ENCODE data around the gene RASA4. TPM values are rescaled to one million over a fixed set of nuclear protein-coding genes. Genes with fewer than 3 reads are reported as not detected.
"Not testable (repeated sequence)": the region's sequence is repeated elsewhere in the genome, so short reads cannot be mapped to it uniquely, and the experiment has no call there.

RASA4 gene
- total RNA-seq, 1 experiment from 2014 or later = 7.1 TPM

DNA sequence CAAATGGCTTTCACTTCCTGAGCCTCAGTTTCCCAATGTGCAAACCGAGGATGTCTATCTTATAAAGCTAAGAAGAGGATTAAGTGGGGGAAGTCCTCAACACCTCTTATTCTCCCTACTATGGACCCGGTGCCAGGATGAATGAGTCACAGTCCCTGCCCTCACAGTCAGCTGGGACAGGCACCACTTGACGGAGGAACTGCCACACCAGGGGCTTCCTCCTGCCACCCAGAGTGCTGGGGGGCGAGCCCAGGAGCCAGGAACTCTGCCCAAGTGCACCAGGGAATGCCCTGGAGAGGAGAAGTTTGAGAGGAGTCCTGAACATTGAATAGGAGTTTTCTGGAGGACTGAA, 2.2 kb downstream of the RASA4 start:
- H3K4me1 ChIP-seq (ENCODE audit: control insufficient read depth, insufficient read depth, low read length); H3K36me3 ChIP-seq (ENCODE audit: control insufficient read depth, insufficient read depth, low read length); intact Hi-C loops (cut with micrococcal nuclease; ENCODE audit: unreplicated experiment); CTCF ChIA-PET; DNase-seq (ENCODE audit: low read depth, low spot score); H3K27ac ChIP-seq (ENCODE audit: low read length); in situ Hi-C loops (cut with HindIII; ENCODE audit: low pct_unique_long_range_greater_than_20kb, low sequenced_read_pairs); H3K27me3 ChIP-seq (ENCODE audit: control insufficient read depth, insufficient read depth, low read length); H3K9me3 ChIP-seq (ENCODE audit: control insufficient read depth, insufficient read depth, low read depth, low read length); BruUV-seq (replicated peaks); H3K4me3 ChIP-seq (ENCODE audit: low read depth in 2 of 2, low read length in 2 of 2); POLR2A ChIA-PET: not testable (repeated sequence)
- peak; percentile 32 for ATAC-seq

GRCh38 chr7:102613575-102614345, 2.8 kb downstream of the RASA4 start:
- DNase-seq (ENCODE audit: low read depth, low spot score); H3K9me3 ChIP-seq (ENCODE audit: control insufficient read depth, insufficient read depth, low read depth, low read length); H3K36me3 ChIP-seq (ENCODE audit: control insufficient read depth, insufficient read depth, low read length); H3K27me3 ChIP-seq (ENCODE audit: control insufficient read depth, insufficient read depth, low read length); ATAC-seq; in situ Hi-C loops (cut with HindIII; ENCODE audit: low pct_unique_long_range_greater_than_20kb, low sequenced_read_pairs); H3K4me1 ChIP-seq (ENCODE audit: control insufficient read depth, insufficient read depth, low read length); BruUV-seq (replicated peaks); H3K4me3 ChIP-seq (ENCODE audit: low read depth in 2 of 2, low read length in 2 of 2); POLR2A ChIA-PET; CTCF ChIA-PET; H3K27ac ChIP-seq (ENCODE audit: low read length); intact Hi-C loops (cut with micrococcal nuclease; ENCODE audit: unreplicated experiment): not testable (repeated sequence)

- H3K9me3 ChIP-seq (ENCODE audit: control insufficient read depth, insufficient read depth, low read depth, low read length); H3K4me1 ChIP-seq (ENCODE audit: control insufficient read depth, insufficient read depth, low read length); in situ Hi-C loops (cut with HindIII; ENCODE audit: low pct_unique_long_range_greater_than_20kb, low sequenced_read_pairs); ATAC-seq; H3K27me3 ChIP-seq (ENCODE audit: control insufficient read depth, insufficient read depth, low read length); BruUV-seq (replicated peaks); intact Hi-C loops (cut with micrococcal nuclease; ENCODE audit: unreplicated experiment); POLR2A ChIA-PET; CTCF ChIA-PET; H3K4me3 ChIP-seq (ENCODE audit: low read depth in 2 of 2, low read length in 2 of 2); H3K27ac ChIP-seq (ENCODE audit: low read length); DNase-seq (ENCODE audit: low read depth, low spot score); H3K36me3 ChIP-seq (ENCODE audit: control insufficient read depth, insufficient read depth, low read length): not testable (repeated sequence)
Measured at GRCh38 chr7:102611675-102612325, 4.8 kb downstream of the RASA4 start.

- H3K9me3 ChIP-seq (ENCODE audit: control insufficient read depth, insufficient read depth, low read depth, low read length); DNase-seq (ENCODE audit: low read depth, low spot score); POLR2A ChIA-PET; H3K27me3 ChIP-seq (ENCODE audit: control insufficient read depth, insufficient read depth, low read length); H3K27ac ChIP-seq (ENCODE audit: low read length); BruUV-seq (replicated peaks); intact Hi-C loops (cut with micrococcal nuclease; ENCODE audit: unreplicated experiment); in situ Hi-C loops (cut with HindIII; ENCODE audit: low pct_unique_long_range_greater_than_20kb, low sequenced_read_pairs); H3K4me1 ChIP-seq (ENCODE audit: control insufficient read depth, insufficient read depth, low read length); CTCF ChIA-PET; H3K36me3 ChIP-seq (ENCODE audit: control insufficient read depth, insufficient read depth, low read length); H3K4me3 ChIP-seq (ENCODE audit: low read depth in 2 of 2, low read length in 2 of 2): not testable (repeated sequence)
- ATAC-seq = peak; percentile 66
Measured at GRCh38 chr7:102611013-102611674, 5.4 kb downstream of the RASA4 start.

DNA sequence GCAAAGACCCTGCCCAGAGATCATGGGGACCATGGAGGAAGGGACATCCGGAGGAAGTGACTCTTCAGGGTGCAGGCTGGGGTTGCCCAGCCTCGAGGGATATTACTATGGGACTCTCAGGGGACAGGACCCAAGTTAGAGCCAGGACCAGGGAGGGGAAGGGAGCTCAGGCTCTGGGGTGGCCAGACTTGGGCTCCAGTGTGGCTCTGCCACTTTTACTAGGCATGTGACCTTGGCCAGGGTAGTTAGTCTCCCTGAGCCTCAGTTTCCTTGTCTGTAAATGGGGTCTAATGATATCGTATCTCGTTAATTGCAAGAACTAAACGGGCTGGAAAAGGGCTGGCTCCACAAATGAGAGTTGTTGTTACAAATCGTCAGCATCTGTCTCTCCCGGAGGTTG, 6.1 kb downstream of the RASA4 start:
- intact Hi-C loops (cut with micrococcal nuclease; ENCODE audit: unreplicated experiment); H3K9me3 ChIP-seq (ENCODE audit: control insufficient read depth, insufficient read depth, low read depth, low read length); ATAC-seq; H3K27ac ChIP-seq (ENCODE audit: low read length); H3K4me1 ChIP-seq (ENCODE audit: control insufficient read depth, insufficient read depth, low read length); H3K27me3 ChIP-seq (ENCODE audit: control insufficient read depth, insufficient read depth, low read length); DNase-seq (ENCODE audit: low read depth, low spot score); POLR2A ChIA-PET; CTCF ChIA-PET; in situ Hi-C loops (cut with HindIII; ENCODE audit: low pct_unique_long_range_greater_than_20kb, low sequenced_read_pairs); H3K36me3 ChIP-seq (ENCODE audit: control insufficient read depth, insufficient read depth, low read length); H3K4me3 ChIP-seq (ENCODE audit: low read depth in 2 of 2, low read length in 2 of 2); BruUV-seq (replicated peaks): not testable (repeated sequence)

- POLR2A ChIA-PET; intact Hi-C loops (cut with micrococcal nuclease; ENCODE audit: unreplicated experiment); H3K9me3 ChIP-seq (ENCODE audit: control insufficient read depth, insufficient read depth, low read depth, low read length); H3K4me3 ChIP-seq (ENCODE audit: low read depth in 2 of 2, low read length in 2 of 2); BruUV-seq (replicated peaks); in situ Hi-C loops (cut with HindIII; ENCODE audit: low pct_unique_long_range_greater_than_20kb, low sequenced_read_pairs); H3K36me3 ChIP-seq (ENCODE audit: control insufficient read depth, insufficient read depth, low read length); ATAC-seq; DNase-seq (ENCODE audit: low read depth, low spot score); CTCF ChIA-PET; H3K4me1 ChIP-seq (ENCODE audit: control insufficient read depth, insufficient read depth, low read length); H3K27ac ChIP-seq (ENCODE audit: low read length); H3K27me3 ChIP-seq (ENCODE audit: control insufficient read depth, insufficient read depth, low read length): not testable (repeated sequence)
Measured at GRCh38 chr7:102609734-102610133, 6.8 kb downstream of the RASA4 start.

DNA sequence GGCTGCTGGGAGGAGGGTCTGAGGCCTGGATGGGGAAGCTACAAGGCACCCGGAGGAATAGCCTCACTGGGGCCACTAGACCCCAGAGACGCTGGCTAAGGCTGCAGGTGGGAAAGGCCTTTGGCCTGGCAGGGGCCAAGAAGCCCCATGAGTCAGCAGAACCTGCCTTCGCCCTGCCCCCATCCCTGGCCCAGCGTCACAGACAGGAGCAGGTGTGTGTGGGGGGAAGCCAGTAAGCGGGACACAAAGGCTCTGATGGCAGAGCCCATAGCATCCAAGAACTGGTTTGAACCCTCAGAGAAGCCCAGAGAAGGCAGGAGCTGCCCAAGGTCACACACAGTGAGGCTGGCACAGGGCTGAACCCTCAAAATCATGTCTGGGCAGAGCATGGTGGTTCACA, 9.7 kb downstream of the RASA4 start:
- in situ Hi-C loops (cut with HindIII; ENCODE audit: low pct_unique_long_range_greater_than_20kb, low sequenced_read_pairs); intact Hi-C loops (cut with micrococcal nuclease; ENCODE audit: unreplicated experiment); ATAC-seq: not testable (repeated sequence)

More for the DNA sequence above, 9.7 kb downstream of the RASA4 start:
- CTCF ChIA-PET; DNase-seq (ENCODE audit: low read depth, low spot score); H3K9me3 ChIP-seq (ENCODE audit: control insufficient read depth, insufficient read depth, low read depth, low read length); H3K27ac ChIP-seq (ENCODE audit: low read length); BruUV-seq (replicated peaks); H3K27me3 ChIP-seq (ENCODE audit: control insufficient read depth, insufficient read depth, low read length); H3K36me3 ChIP-seq (ENCODE audit: control insufficient read depth, insufficient read depth, low read length); H3K4me3 ChIP-seq (ENCODE audit: low read depth in 2 of 2, low read length in 2 of 2); POLR2A ChIA-PET; H3K4me1 ChIP-seq (ENCODE audit: control insufficient read depth, insufficient read depth, low read length): not testable (repeated sequence)
